Skin epidermis (tissue), 12 donors: ENCODE measurements around the gene CDK13.
A peak's percentile ranks its signal among the peaks of the same experiment; 100 is the strongest.
"Not testable (repeated sequence)": the region's sequence is repeated elsewhere in the genome, so short reads cannot be mapped to it uniquely, and the experiment has no call there.

Experiments used
- H3K27ac ChIP-seq, 21 experiments: fragments of 200-600 bp; sonication (generic) in 11 of 21; one replicate each; pipeline ENCODE4 v1.5.0; 2020; ENCODE audit warnings: mild to moderate bottlenecking in 3 of 21, inconsistent platforms in 2 of 21, moderate library complexity in 2 of 21
- H3K4me3 ChIP-seq, 7 experiments: fragments of 200-600 bp; sonication (generic) in 2 of 7; one replicate each; pipeline ENCODE4 v1.5.0; 2020; ENCODE audit warnings: inconsistent platforms in 2 of 7, mild to moderate bottlenecking in 2 of 7, moderate library complexity in 1 of 7

Gene CDK13

GRCh38 chr7:40135317-40135610 is 185.2 kb downstream of the CDK13 start:
- Histone ChIP-seq H3K27ac (peak overlapping the region in 20 of 21 experiments; percentile 78 to 97 (median 92)), H3K4me3 (peak overlapping the region; percentile 73 to 99 (median 96))

GRCh38 chr7:40137563-40137962 is 187.5 kb downstream of the CDK13 start:
- H3K4me3 ChIP-seq = no peak overlapping the region
- no peak overlapping the region for H3K27ac ChIP-seq

GRCh38 chr7:40138973-40139372 is 188.9 kb downstream of the CDK13 start:
- no peak overlapping the region for H3K27ac ChIP-seq
- no peak overlapping the region for H3K4me3 ChIP-seq

GRCh38 chr7:40139891-40140290 is 189.8 kb downstream of the CDK13 start:
- H3K4me3 ChIP-seq, H3K27ac ChIP-seq: not testable (repeated sequence)

- not testable (repeated sequence) for H3K27ac ChIP-seq, H3K4me3 ChIP-seq
Observed at GRCh38 chr7:40141916-40142315, 191.9 kb downstream of the CDK13 start.

- H3K4me3 ChIP-seq, H3K27ac ChIP-seq: not testable (repeated sequence)
Observed at GRCh38 chr7:40145596-40146130, 195.6 kb downstream of the CDK13 start.

- Histone ChIP-seq H3K4me3 (no peak overlapping the region), H3K27ac (no peak overlapping the region)
Observed at GRCh38 chr7:40147371-40148246, 197.6 kb downstream of the CDK13 start.

GRCh38 chr7:40148247-40148580 is 198.2 kb downstream of the CDK13 start:
- not testable (repeated sequence) for H3K27ac ChIP-seq, H3K4me3 ChIP-seq

- no peak overlapping the region for H3K27ac ChIP-seq
Observed at GRCh38 chr7:40148671-40149070, 198.6 kb downstream of the CDK13 start.

More at GRCh38 chr7:40148671-40149070, 198.6 kb downstream of the CDK13 start:
- H3K4me3 ChIP-seq = no peak overlapping the region
